Keratinocyte (primary cell): Measurements from ENCODE around the gene KLRK1. TPM values are rescaled to one million over a fixed set of nuclear protein-coding genes. Genes with fewer than 3 reads are reported as not detected.

Experiments used
- DNase-seq: peaks from one replicate; pipeline ENCODE4 v3.0.0-alpha.2; 2011; ENCODE audit warnings: low read depth, missing footprints, low spot score
- FAIRE-seq: peaks from 2 replicates; lab custom pipeline; 2011; peaks lifted over from hg19 to GRCh38; lab: Jason Lieb, UNC
- H2AFZ ChIP-seq: 2 replicates; pipeline ENCODE4 v1.6.0; 2012; ENCODE audit warnings: low read length, control low read depth, inconsistent platforms; ENCODE audit not compliant: control insufficient read depth
- H3K27ac ChIP-seq: 2 replicates; pipeline ENCODE4 v1.5.1; 2011; ENCODE audit warnings: low read length; ENCODE audit not compliant: control insufficient read depth, insufficient read depth
- H3K27me3 ChIP-seq: 3 replicates; pipeline ENCODE4 v1.6.0; 2011; ENCODE audit warnings: low read length; ENCODE audit not compliant: control insufficient read depth, insufficient read depth; ENCODE audit errors: extremely low read depth
- H3K36me3 ChIP-seq, 2 experiments: 2 replicates in 1 of 2; 3 replicates in 1 of 2; pipeline ENCODE4 v1.5.1; 2011; ENCODE audit warnings: low read length in 2 of 2, mild to moderate bottlenecking in 1 of 2; ENCODE audit not compliant: control insufficient read depth in 2 of 2, insufficient read depth in 2 of 2; ENCODE audit errors: extremely low read depth in 1 of 2
- H3K4me1 ChIP-seq: 3 replicates; pipeline ENCODE4 v1.5.1; 2011; ENCODE audit warnings: low read length; ENCODE audit not compliant: control insufficient read depth, insufficient read depth; ENCODE audit errors: extremely low read depth
- H3K4me2 ChIP-seq: 3 replicates; pipeline ENCODE4 v1.6.0; 2011; ENCODE audit warnings: low read depth, low read length; ENCODE audit not compliant: control insufficient read depth, insufficient read depth; ENCODE audit errors: extremely low read depth
- H3K4me3 ChIP-seq, 3 experiments: fragments of 200-600 bp in 1 of 3; sonication (generic) in 1 of 3; 2 replicates in 2 of 3; 3 replicates in 1 of 3; pipeline ENCODE4 v1.5.1; 2011 to 2016; ENCODE audit warnings: low read length in 3 of 3, mild to moderate bottlenecking in 3 of 3, control low read depth in 2 of 3, inconsistent platforms in 1 of 3, low read depth in 1 of 3, mixed read lengths in 1 of 3, mixed run types in 1 of 3, moderate library complexity in 1 of 3; ENCODE audit not compliant: control insufficient read depth in 2 of 3, insufficient read depth in 2 of 3; ENCODE audit errors: extremely low read depth in 1 of 3
- H3K79me2 ChIP-seq: 2 replicates; pipeline ENCODE4 v1.6.0; 2012; ENCODE audit warnings: low read length; ENCODE audit not compliant: control insufficient read depth, insufficient read depth
- H3K9ac ChIP-seq: 3 replicates; pipeline ENCODE4 v1.6.0; 2011; ENCODE audit warnings: low read length; ENCODE audit not compliant: control insufficient read depth, insufficient read depth; ENCODE audit errors: extremely low read depth
- H3K9me1 ChIP-seq: 3 replicates; pipeline ENCODE4 v1.6.0; 2011; ENCODE audit warnings: low read length; ENCODE audit not compliant: control insufficient read depth, insufficient read depth; ENCODE audit errors: extremely low read depth
- H3K9me3 ChIP-seq: 2 replicates; pipeline ENCODE4 v1.5.1; 2012; ENCODE audit warnings: low read depth, low read length; ENCODE audit not compliant: control insufficient read depth
- H4K20me1 ChIP-seq: 3 replicates; pipeline ENCODE4 v1.6.0; 2011; ENCODE audit warnings: low read length; ENCODE audit not compliant: control insufficient read depth, insufficient read depth; ENCODE audit errors: extremely low read depth
- CTCF ChIP-seq, 3 experiments: IDR thresholded peaks in 1 of 3; conservative IDR thresholded peaks in 1 of 3; optimal IDR thresholded peaks in 1 of 3; 2 replicates in 2 of 3; 3 replicates in 1 of 3; pipeline versions ENCODE3 to v1.5.1; 2011; ENCODE audit warnings: low read length in 3 of 3, mild to moderate bottlenecking in 3 of 3, moderate library complexity in 2 of 3, control low read depth in 1 of 3, inconsistent platforms in 1 of 3; ENCODE audit not compliant: insufficient read depth in 2 of 3; ENCODE audit errors: extremely low read depth in 1 of 3
- EZH2 ChIP-seq: IDR thresholded peaks from one replicate; pipeline ENCODE4 v1.6.1; 2012; ENCODE audit warnings: inconsistent platforms, mild to moderate bottlenecking, low read length, moderate library complexity
- dilution Hi-C: fragments of 300-500 bp; cut with MboI; formaldehyde crosslinking; loops from one replicate; pipeline ENCODE4 v1.7.0; 2020; ENCODE audit warnings: low sequenced_read_pairs; ENCODE audit not compliant: extremely low pct_ligation_motif_present
- polyA plus RNA-seq, 5 experiments: library from polyadenylated mRNA; depleted of rRNA in 3 of 5; stranded (reverse) in 3 of 5; stranded (forward) in 1 of 5; unstranded in 1 of 5; fragments of >200 nt; gene quantifications; 1 replicate in 1 of 5; 2 replicates in 3 of 5; 3 replicates in 1 of 5; pipeline versions ENCODE4 v1.2.1 to v1.2.3, GENCODE V29; 2011 to 2012; ENCODE audit warnings: missing spikeins in 2 of 5, low read depth in 1 of 5, low replicate concordance in 1 of 5

The KLRK1 gene
- polyA plus RNA-seq, 1 donor (not counting 4 experiments of a cell fraction or from before 2014, with no cell fraction given): not detected

- peak overlapping the region; percentile 4 for H2AFZ ChIP-seq
- H3K9me3 ChIP-seq: no peaks in the 10 kb centered on the region
- dilution Hi-C loops: no loop called here
- H3K4me3 ChIP-seq: no peak overlapping the region
- H3K4me1 ChIP-seq: peaks cover 39% of the 10 kb centered on the region
- H3K27me3 ChIP-seq: no peaks in the 10 kb centered on the region
- TF ChIP-seq CTCF (optimal IDR thresholded peaks at IDR 0.05 in 1 of 3, IDR thresholded peaks at IDR 0.05 in 1 of 3, conservative IDR thresholded peaks at IDR 0.05 in 1 of 3; ENCODE audit: extremely low read depth in 1 of 3, insufficient read depth in 2 of 3, low read length in 3 of 3): no peak
- no peak for TF ChIP-seq EZH2
- H3K36me3 ChIP-seq: no peaks in the 10 kb centered on the region
- no peak for DNase-seq
- peak overlapping the region; percentile 45 for H3K9ac ChIP-seq
- no peaks in the 10 kb centered on the region for H4K20me1 ChIP-seq
- H3K79me2 ChIP-seq: peaks cover 10% of the 10 kb centered on the region
- peak overlapping the region; percentile 90 for H3K4me2 ChIP-seq
- H3K9me1 ChIP-seq: no peaks in the 10 kb centered on the region
- FAIRE-seq: peak; percentile 49
- H3K27ac ChIP-seq: peak overlapping the region; percentile 91
These were observed 28.8 kb downstream of the KLRK1 start for GRCh38 chr12:10361084-10361483.

GRCh38 chr12:10358969-10359368, 30.9 kb downstream of the KLRK1 start:
- H3K27ac ChIP-seq: no peak overlapping the region
- no peak for FAIRE-seq
- TF ChIP-seq CTCF (optimal IDR thresholded peaks at IDR 0.05 in 1 of 3, IDR thresholded peaks at IDR 0.05 in 1 of 3, conservative IDR thresholded peaks at IDR 0.05 in 1 of 3; ENCODE audit: extremely low read depth in 1 of 3, insufficient read depth in 2 of 3, low read length in 3 of 3) (no peak), EZH2 (no peak)
- no peak overlapping the region for H3K4me3 ChIP-seq
- no peaks in the 10 kb centered on the region for H3K27me3 ChIP-seq
- no peaks in the 10 kb centered on the region for H3K36me3 ChIP-seq
- H2AFZ ChIP-seq: no peak overlapping the region
- H3K4me2 ChIP-seq: no peak overlapping the region
- no peak for DNase-seq
- H3K9me1 ChIP-seq: no peaks in the 10 kb centered on the region
- no peaks in the 10 kb centered on the region for H4K20me1 ChIP-seq
- no peaks in the 10 kb centered on the region for H3K9me3 ChIP-seq
- dilution Hi-C loops: no loop called here
- H3K9ac ChIP-seq: no peak overlapping the region
- H3K4me1 ChIP-seq: peaks cover 32% of the 10 kb centered on the region
- H3K79me2 ChIP-seq: peaks cover 2% of the 10 kb centered on the region
